Epithelial cell of proximal tubule (primary cell): Measurements from ENCODE around the gene KCNMA1. TPM values are rescaled to one million over a fixed set of nuclear protein-coding genes. Genes with fewer than 3 reads are reported as not detected.
A peak's percentile ranks its signal among the peaks of the same experiment; 100 is the strongest.

ENCODE experiments used
- DNase-seq: peaks from one replicate; pipeline ENCODE4 v3.0.0-alpha.2; 2011; ENCODE audit warnings: low read depth
- H3K4me3 ChIP-seq: 2 replicates; pipeline ENCODE4 v1.5.1; 2011; ENCODE audit warnings: low read depth, mild to moderate bottlenecking, low read length
- total RNA-seq: library from RNA; depleted of rRNA; stranded (reverse); fragments of >200 nt; gene quantifications from 2 replicates; pipeline ENCODE4 v1.2.3, GENCODE V29; 2015
- TF ChIP-seq, protein P1 (sequence below): conservative IDR thresholded peaks from 2 replicates; pipeline ENCODE4 v1.5.1; 2012; ENCODE audit warnings: low read depth, mild to moderate bottlenecking, low read length

KCNMA1 gene
- total RNA-seq, 1 donor from 2014 or later = 12.5 TPM

DNA sequence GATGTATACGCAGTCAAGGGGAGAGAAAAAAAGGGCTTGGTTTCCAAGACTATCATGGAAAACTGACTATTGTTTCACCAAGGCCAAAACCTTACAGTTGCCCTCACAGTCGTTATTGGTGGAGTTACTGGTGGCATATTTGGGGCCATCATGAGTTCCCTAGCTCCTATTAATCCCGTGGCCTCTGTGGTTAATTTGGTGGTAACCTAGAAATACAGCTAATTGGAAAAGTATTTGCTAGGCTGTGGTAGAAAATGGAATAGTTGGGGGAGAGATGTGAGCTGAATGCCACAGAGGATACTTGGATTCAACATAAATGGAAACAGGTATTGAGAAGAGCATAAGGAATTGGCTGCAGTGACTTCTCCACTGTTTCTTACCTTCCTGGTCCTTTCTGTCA, 450.7 kb downstream of the KCNMA1 start:
- H3K4me3 ChIP-seq = no peak overlapping the region
- DNase-seq = no peak
- TF ChIP-seq, protein P1, sequence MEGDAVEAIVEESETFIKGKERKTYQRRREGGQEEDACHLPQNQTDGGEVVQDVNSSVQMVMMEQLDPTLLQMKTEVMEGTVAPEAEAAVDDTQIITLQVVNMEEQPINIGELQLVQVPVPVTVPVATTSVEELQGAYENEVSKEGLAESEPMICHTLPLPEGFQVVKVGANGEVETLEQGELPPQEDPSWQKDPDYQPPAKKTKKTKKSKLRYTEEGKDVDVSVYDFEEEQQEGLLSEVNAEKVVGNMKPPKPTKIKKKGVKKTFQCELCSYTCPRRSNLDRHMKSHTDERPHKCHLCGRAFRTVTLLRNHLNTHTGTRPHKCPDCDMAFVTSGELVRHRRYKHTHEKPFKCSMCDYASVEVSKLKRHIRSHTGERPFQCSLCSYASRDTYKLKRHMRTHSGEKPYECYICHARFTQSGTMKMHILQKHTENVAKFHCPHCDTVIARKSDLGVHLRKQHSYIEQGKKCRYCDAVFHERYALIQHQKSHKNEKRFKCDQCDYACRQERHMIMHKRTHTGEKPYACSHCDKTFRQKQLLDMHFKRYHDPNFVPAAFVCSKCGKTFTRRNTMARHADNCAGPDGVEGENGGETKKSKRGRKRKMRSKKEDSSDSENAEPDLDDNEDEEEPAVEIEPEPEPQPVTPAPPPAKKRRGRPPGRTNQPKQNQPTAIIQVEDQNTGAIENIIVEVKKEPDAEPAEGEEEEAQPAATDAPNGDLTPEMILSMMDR = no peak

GRCh38 chr10:77185696-77186095, 451.9 kb downstream of the KCNMA1 start:
- no peak for DNase-seq
- TF ChIP-seq, protein P1 = peak; percentile 10
- H3K4me3 ChIP-seq = no peak overlapping the region

DNA sequence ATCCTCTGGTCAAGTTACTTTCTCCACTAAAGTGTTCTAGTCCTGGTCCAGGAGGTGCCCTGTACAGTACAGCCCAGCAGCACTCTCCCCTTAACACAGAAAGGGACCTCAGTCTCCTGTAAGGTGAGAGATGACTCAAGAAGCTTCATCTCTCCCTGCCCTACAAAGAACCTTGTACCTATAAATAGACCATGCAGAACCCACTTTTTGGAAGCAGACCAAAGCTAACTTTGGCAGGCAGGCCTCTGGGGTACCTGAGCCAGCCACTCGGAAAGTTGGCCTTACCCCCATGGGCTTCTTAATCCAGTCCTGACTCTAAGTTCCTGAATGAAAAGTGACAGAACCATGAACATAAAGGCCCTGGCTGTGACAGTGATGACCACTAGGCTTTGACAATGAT, 454.8 kb downstream of the KCNMA1 start:
- H3K4me3 ChIP-seq = no peak overlapping the region
- DNase-seq = no peak
- TF ChIP-seq, protein P1 = no peak

DNA sequence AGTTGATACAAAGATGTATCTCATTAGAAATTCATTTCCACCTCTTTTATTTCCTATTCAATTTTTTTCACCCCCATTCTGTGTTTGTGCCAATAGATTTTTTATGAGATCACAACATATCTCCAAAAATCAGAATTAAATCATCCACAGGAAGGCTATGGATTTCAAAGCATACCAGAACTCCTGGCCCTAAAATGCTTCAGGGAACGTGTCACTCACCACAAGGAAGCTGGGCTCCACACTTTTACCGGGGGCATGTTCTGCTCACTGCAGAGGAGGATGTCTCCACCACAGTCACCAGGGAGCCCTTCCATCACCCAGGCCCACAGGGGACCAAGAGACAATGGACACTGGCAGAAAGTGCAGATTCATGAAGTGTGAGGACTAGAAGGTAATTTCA, 456.8 kb downstream of the KCNMA1 start:
- no peak for DNase-seq
- no peak overlapping the region for H3K4me3 ChIP-seq
- TF ChIP-seq, protein P1 = no peak

DNA sequence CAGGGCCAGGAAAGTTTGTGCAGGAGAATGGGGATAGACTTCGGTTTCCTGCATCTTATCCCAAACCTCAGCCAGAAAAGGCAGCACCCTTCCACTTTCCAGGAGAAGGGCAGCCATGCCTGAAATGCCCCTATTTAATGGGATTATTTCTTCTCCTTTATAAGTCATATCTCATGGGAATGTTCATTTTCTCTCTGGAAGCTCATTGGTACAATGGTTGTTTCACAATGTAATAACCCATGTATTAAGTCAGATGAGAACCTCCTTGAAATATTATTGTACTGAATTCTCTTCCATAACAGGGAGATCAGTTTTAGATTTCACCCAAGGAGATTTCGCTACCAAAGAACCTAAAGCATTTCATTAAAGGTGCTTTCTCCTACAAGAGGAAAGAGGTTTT, 457.5 kb downstream of the KCNMA1 start:
- H3K4me3 ChIP-seq = no peak overlapping the region
- TF ChIP-seq, protein P1 = no peak
- DNase-seq = no peak

DNA sequence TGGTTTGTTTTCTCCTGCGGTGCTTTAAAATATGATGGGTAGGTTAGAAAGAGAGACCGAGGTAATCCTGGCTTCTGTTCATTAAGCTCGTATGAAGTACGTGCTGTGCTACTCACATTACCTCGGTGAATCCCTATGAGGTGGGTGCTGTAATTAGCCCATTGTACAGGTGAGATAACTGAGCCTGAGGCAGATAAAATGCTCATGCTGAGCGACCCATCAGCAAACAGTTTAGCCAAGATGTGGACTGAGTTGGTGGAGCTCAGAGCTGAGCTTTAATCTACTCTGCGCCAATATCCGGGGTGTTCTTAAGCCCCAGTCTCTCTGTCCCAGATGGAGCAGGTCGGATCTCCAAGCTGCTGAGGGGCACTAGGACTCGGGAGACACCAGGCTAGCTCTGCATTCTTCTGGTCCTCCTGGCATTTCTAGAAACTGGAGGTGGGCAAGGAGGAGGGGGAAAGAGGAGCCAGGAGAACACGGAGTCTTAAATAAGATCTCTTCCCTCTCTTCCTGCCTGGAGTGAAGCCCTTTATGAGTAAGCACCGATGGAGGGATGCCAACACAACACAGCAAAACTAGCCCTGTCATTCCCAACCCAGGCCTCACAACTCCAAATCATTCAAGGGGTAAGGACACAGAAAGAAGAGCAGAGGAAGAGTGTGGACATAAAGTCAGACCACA, 458.5 kb downstream of the KCNMA1 start:
- H3K4me3 ChIP-seq = no peak overlapping the region
- no peak for DNase-seq
- TF ChIP-seq, protein P1 = no peak

DNA sequence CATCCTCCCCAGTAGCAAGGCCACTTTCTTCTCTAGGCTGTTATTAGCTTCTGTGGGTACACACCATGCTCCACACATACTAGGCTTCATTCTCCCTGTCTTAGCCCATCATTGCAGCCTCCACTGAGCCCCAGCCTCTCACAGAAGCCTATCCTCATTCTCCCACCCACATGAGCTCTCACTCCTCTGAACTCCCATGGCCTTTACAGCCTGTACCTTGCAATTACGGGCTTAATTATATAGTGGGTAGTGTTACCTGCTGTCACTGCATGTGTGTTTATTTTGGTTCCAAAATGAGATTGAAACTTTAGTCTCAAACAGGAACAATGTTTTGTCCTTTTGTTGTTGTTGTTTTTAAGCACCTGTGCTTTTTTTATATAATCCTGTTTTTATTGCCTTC, 460.0 kb downstream of the KCNMA1 start:
- DNase-seq = no peak
- TF ChIP-seq, protein P1 = no peak
- no peak overlapping the region for H3K4me3 ChIP-seq
